H1 (cell line): ENCODE data around the gene GHRHR. TPM values are rescaled to one million over a fixed set of nuclear protein-coding genes. Genes with fewer than 3 reads are reported as not detected.

Experiments used
- CTCF ChIA-PET: fragments of 300-600 bp; sonication (Branson Sonifier 250); formaldehyde crosslinking; loops from one replicate; lab custom pipeline; 2021; ENCODE audit not compliant: partially characterized antibody; lab: Charles Lee
- POLR2A ChIA-PET: fragments of 300-600 bp; sonication (Branson Sonifier 250); formaldehyde crosslinking; loops from one replicate; lab custom pipeline; 2021; ENCODE audit warnings: inconsistent platforms; ENCODE audit not compliant: partially characterized antibody; lab: Charles Lee
- DNase-seq, 2 experiments: peaks; one replicate each; pipeline versions ENCODE4 v3.0.0 to v3.0.0-alpha.2; 2010 to 2022; ENCODE audit warnings: low spot score in 2 of 2, low read depth in 1 of 2, mixed read lengths in 1 of 2
- FAIRE-seq: peaks from 2 replicates; lab custom pipeline; 2011; peaks lifted over from hg19 to GRCh38; lab: Jason Lieb, UNC
- H2AFZ ChIP-seq: 2 replicates; pipeline ENCODE4 v1.8.1; 2012; ENCODE audit warnings: low read length, inconsistent platforms
- H2AK5ac ChIP-seq: 2 replicates; pipeline ENCODE4 v1.6.1; 2013; ENCODE audit warnings: low read depth, low read length
- H2BK120ac ChIP-seq: replicated peaks from 2 replicates; pipeline ENCODE3; 2013; ENCODE audit warnings: low read depth, low read length, inconsistent platforms
- H2BK12ac ChIP-seq: 2 replicates; pipeline ENCODE4 v1.6.1; 2013; ENCODE audit warnings: low read depth, low read length
- H2BK15ac ChIP-seq: 2 replicates; pipeline ENCODE4 v1.6.1; 2013; ENCODE audit warnings: low read length
- H2BK20ac ChIP-seq: 2 replicates; pipeline ENCODE4 v1.6.1; 2013; ENCODE audit warnings: low read length
- H2BK5ac ChIP-seq: 2 replicates; pipeline ENCODE4 v1.6.1; 2013; ENCODE audit warnings: low read depth, low read length
- H3K14ac ChIP-seq: 2 replicates; pipeline ENCODE4 v1.6.1; 2013; ENCODE audit warnings: inconsistent platforms; ENCODE audit not compliant: insufficient read length
- H3K18ac ChIP-seq: 2 replicates; pipeline ENCODE4 v1.6.1; 2013; ENCODE audit warnings: low read length; ENCODE audit errors: extremely low read depth
- H3K23ac ChIP-seq: 2 replicates; pipeline ENCODE4 v1.6.1; 2013; ENCODE audit warnings: inconsistent platforms; ENCODE audit not compliant: insufficient read length
- H3K23me2 ChIP-seq: 2 replicates; pipeline ENCODE4 v1.6.1; 2013; ENCODE audit warnings: low read depth, low read length
- H3K27ac ChIP-seq: 2 replicates; pipeline ENCODE4 v1.6.1; 2011; ENCODE audit warnings: low read depth, low read length, inconsistent platforms
- H3K27me3 ChIP-seq, 4 experiments: replicated peaks in 1 of 4; 1 replicate in 1 of 4; 2 replicates in 3 of 4; pipeline versions ENCODE4 v1.6.1 to v1.8.1; 2011 to 2013; ENCODE audit warnings: low read length in 3 of 4, mild to moderate bottlenecking in 3 of 4, inconsistent platforms in 2 of 4, mixed read lengths in 2 of 4, moderate library complexity in 1 of 4; ENCODE audit not compliant: control insufficient read depth in 3 of 4, insufficient read depth in 3 of 4; ENCODE audit errors: extremely low read depth in 1 of 4
- H3K36me3 ChIP-seq, 4 experiments: 2 replicates each; pipeline versions ENCODE4 v1.6.1 to v1.8.1; 2011 to 2013; ENCODE audit warnings: mild to moderate bottlenecking in 4 of 4, low read length in 3 of 4, moderate library complexity in 2 of 4, control low read depth in 1 of 4, inconsistent platforms in 1 of 4; ENCODE audit not compliant: insufficient read depth in 4 of 4, control insufficient read depth in 2 of 4
- H3K4ac ChIP-seq: replicated peaks from 2 replicates; pipeline ENCODE3; 2013; ENCODE audit warnings: low read length, low read depth, mixed read lengths, inconsistent platforms; ENCODE audit not compliant: insufficient read length
- H3K4me1 ChIP-seq, 4 experiments: replicated peaks in 1 of 4; 1 replicate in 1 of 4; 2 replicates in 3 of 4; pipeline versions ENCODE4 v1.6.1 to v1.8.1; 2011 to 2013; ENCODE audit warnings: low read length in 3 of 4, inconsistent platforms in 2 of 4, mixed read lengths in 1 of 4; ENCODE audit not compliant: insufficient read depth in 4 of 4, control insufficient read depth in 3 of 4
- H3K4me2 ChIP-seq, 2 experiments: 2 replicates each; pipeline versions ENCODE4 v1.6.1 to v1.8.1; 2011 to 2013; ENCODE audit warnings: low read depth in 2 of 2, low read length in 2 of 2, control low read depth in 1 of 2, inconsistent platforms in 1 of 2, mild to moderate bottlenecking in 1 of 2; ENCODE audit not compliant: insufficient read depth in 1 of 2
- H3K4me3 ChIP-seq, 4 experiments: fragments of 200-600, 300-600 bp in 1 of 4; sonication (generic), shearing (Covaris generic), sonication (Bioruptor Twin) in 1 of 4; 2 replicates each; pipeline versions ENCODE4 v1.5.1 to v1.8.1; 2011 to 2016; ENCODE audit warnings: low read length in 4 of 4, low read depth in 3 of 4, control low read depth in 2 of 4, inconsistent platforms in 2 of 4, mild to moderate bottlenecking in 2 of 4, mixed read lengths in 1 of 4, moderate library complexity in 1 of 4; ENCODE audit not compliant: insufficient read depth in 2 of 4; ENCODE audit errors: extremely low read depth in 1 of 4
- H3K56ac ChIP-seq: replicated peaks from 2 replicates; pipeline ENCODE3; 2013; ENCODE audit warnings: low read depth, mild to moderate bottlenecking, mixed read lengths, low read length, inconsistent platforms; ENCODE audit not compliant: insufficient read length
- H3K79me1 ChIP-seq: 2 replicates; pipeline ENCODE4 v1.6.1; 2013; ENCODE audit warnings: low read depth, low read length, control low read depth
- H3K79me2 ChIP-seq, 2 experiments: 2 replicates each; pipeline versions ENCODE4 v1.6.1 to v1.8.1; 2012 to 2013; ENCODE audit warnings: low read length in 2 of 2, mild to moderate bottlenecking in 2 of 2, inconsistent platforms in 1 of 2; ENCODE audit not compliant: insufficient read depth in 2 of 2, control insufficient read depth in 1 of 2
- H3K9ac ChIP-seq, 4 experiments: replicated peaks in 1 of 4; 1 replicate in 1 of 4; 2 replicates in 3 of 4; pipeline versions ENCODE4 v1.6.1 to v1.8.1; 2011 to 2013; ENCODE audit warnings: low read depth in 3 of 4, low read length in 3 of 4, control low read depth in 2 of 4, mild to moderate bottlenecking in 2 of 4, moderate library complexity in 2 of 4, inconsistent platforms in 1 of 4; ENCODE audit errors: extremely low read depth in 1 of 4
- H3K9me3 ChIP-seq, 2 experiments: 2 replicates each; pipeline versions ENCODE4 v1.6.1 to v1.8.1; 2012 to 2013; ENCODE audit warnings: mild to moderate bottlenecking in 2 of 2, moderate library complexity in 2 of 2, control low read depth in 1 of 2, inconsistent platforms in 1 of 2, low read depth in 1 of 2, low read length in 1 of 2, mixed read lengths in 1 of 2; ENCODE audit not compliant: insufficient read depth in 2 of 2
- H4K20me1 ChIP-seq, 2 experiments: replicated peaks in 1 of 2; 2 replicates each; pipeline versions ENCODE3 to v1.8.1; 2011 to 2013; ENCODE audit warnings: inconsistent platforms in 2 of 2, low read length in 2 of 2, mild to moderate bottlenecking in 1 of 2; ENCODE audit not compliant: insufficient read depth in 2 of 2, control insufficient read depth in 1 of 2
- H4K5ac ChIP-seq: 2 replicates; pipeline ENCODE4 v1.6.1; 2013; ENCODE audit warnings: low read length, low read depth, mixed read lengths, inconsistent platforms; ENCODE audit not compliant: insufficient read length
- H4K8ac ChIP-seq: 2 replicates; pipeline ENCODE4 v1.8.0; 2013; ENCODE audit warnings: mild to moderate bottlenecking, moderate library complexity, low read length, inconsistent platforms; ENCODE audit not compliant: insufficient read depth; ENCODE audit errors: extremely low read depth
- H4K91ac ChIP-seq: replicated peaks from 2 replicates; pipeline ENCODE3; 2013; ENCODE audit warnings: low read length, mixed read lengths, inconsistent platforms; ENCODE audit not compliant: insufficient read length
- ATF2 ChIP-seq: IDR thresholded peaks from 2 replicates; pipeline ENCODE4 v1.6.1; 2012; ENCODE audit warnings: low read length, inconsistent platforms
- BACH1 ChIP-seq: IDR thresholded peaks from 2 replicates; pipeline ENCODE4 v1.6.1; 2012; ENCODE audit warnings: low read length, improper control_type of control experiment
- E2F6 ChIP-seq: IDR thresholded peaks from 2 replicates; pipeline ENCODE4 v1.6.1; 2012; ENCODE audit warnings: inconsistent platforms
- HDAC2 ChIP-seq, 2 experiments: fragments of 300-600 bp in 1 of 2; sonication (generic) in 1 of 2; IDR thresholded peaks; 2 replicates each; pipeline ENCODE4 v1.6.1; 2011 to 2012; ENCODE audit warnings: low read depth in 2 of 2, low read length in 2 of 2, mild to moderate bottlenecking in 2 of 2, moderate library complexity in 2 of 2, borderline replicate concordance in 1 of 2, inconsistent platforms in 1 of 2
- POLR2A ChIP-seq, 2 experiments: IDR thresholded peaks; 1 replicate in 1 of 2; 2 replicates in 1 of 2; pipeline ENCODE4 v1.6.1; 2011; ENCODE audit warnings: low read depth in 2 of 2, low read length in 2 of 2, mild to moderate bottlenecking in 2 of 2; ENCODE audit errors: control extremely low read depth in 1 of 2
- RFX5 ChIP-seq: IDR thresholded peaks from 2 replicates; pipeline ENCODE4 v1.6.1; 2011; ENCODE audit warnings: low read depth, low read length, improper control_type of control experiment, borderline replicate concordance
- SIRT6 ChIP-seq: IDR thresholded peaks from one replicate; pipeline ENCODE4 v1.7.1; 2012; ENCODE audit warnings: low read length, inconsistent platforms
- SP1 ChIP-seq: IDR thresholded peaks from 2 replicates; pipeline ENCODE4 v1.6.1; 2011; ENCODE audit warnings: low read depth, low read length
- ZNF274 ChIP-seq: IDR thresholded peaks from 2 replicates; pipeline ENCODE4 v1.7.0; 2012; ENCODE audit warnings: low read length, borderline replicate concordance; ENCODE audit errors: extremely low read depth
- WGBS, 2 experiments: shearing (Covaris generic) in 1 of 2; methylation state at CpG; one replicate each; pipeline versions ENCODE4 v1.1.6 to v1.1.7; 2013 to 2015; ENCODE audit warnings: low lambda C conversion rate in 2 of 2, mixed read lengths in 2 of 2, inconsistent platforms in 1 of 2, low coverage in 1 of 2, missing lambda C conversion rate in 1 of 2; ENCODE audit not compliant: insufficient replicate concordance in 2 of 2, insufficient coverage in 1 of 2, insufficient read length in 1 of 2; ENCODE audit errors: extremely low coverage in 1 of 2, missing lambda C conversion rate in 1 of 2; 5-methylcytosine and 5-hydroxymethylcytosine counted together
- polyA plus RNA-seq, 7 experiments: library from polyadenylated mRNA; depleted of rRNA in 3 of 7; stranded (reverse) in 5 of 7; unstranded in 2 of 7; fragments of >200 nt in 5 of 7; fragments of 200-250 nt in 2 of 7; gene quantifications; 1 replicate in 5 of 7; 2 replicates in 1 of 7; 4 replicates in 1 of 7; pipeline versions ENCODE4 v1.2.1 to v1.2.3, GENCODE V29; 2011 to 2013; ENCODE audit warnings: missing spikeins in 2 of 7, mixed read lengths in 2 of 7
- total RNA-seq: library from RNA; stranded (reverse); fragmentation: NEBNext Ultra II Directional; extraction: Animal tissue kit (Norgen Biotek cat#: 25700); gene quantifications from 2 replicates; pipeline ENCODE4 v1.2.1, GENCODE V29; 2021

GHRHR gene
- total and polyA plus RNA-seq, 2 of the 8 experiments (the other 6 are each of a cell fraction or from before 2014, with no cell fraction given) = 0.60 to 6.5 TPM

DNA sequence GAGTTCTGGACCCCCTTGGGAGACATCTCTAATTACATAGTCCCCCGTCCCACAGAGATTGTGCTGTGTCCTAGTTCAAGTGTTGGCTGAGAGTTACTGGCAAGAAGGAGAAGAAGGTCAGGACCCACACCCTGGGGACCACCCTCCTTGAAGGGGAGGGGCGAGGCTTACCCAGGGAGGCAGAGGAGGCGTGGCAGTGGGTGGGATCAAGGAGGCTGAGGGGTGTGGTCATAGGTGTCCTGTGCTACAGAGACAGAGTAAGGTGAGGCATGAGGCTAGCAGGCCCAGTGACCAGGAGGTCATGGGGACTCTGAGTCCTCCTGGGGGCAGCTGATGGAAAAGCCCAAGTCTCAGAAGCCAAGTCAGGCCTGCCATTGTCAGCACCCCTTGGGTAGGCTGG, 59.0 kb downstream of the GHRHR start:
- no peak overlapping the region for H3K23ac ChIP-seq
- no peak overlapping the region for H2AK5ac ChIP-seq
- no peak overlapping the region for H2BK20ac ChIP-seq
- no peak for TF ChIP-seq ATF2
- TF ChIP-seq BACH1 = no peak
- TF ChIP-seq ZNF274 = no peak
- TF ChIP-seq HDAC2 (IDR thresholded peaks at IDR 0.05; ENCODE audit: borderline replicate concordance in 1 of 2, low read depth in 2 of 2, low read length in 2 of 2) = no peak
- TF ChIP-seq POLR2A (IDR thresholded peaks at IDR 0.05; ENCODE audit: control extremely low read depth in 1 of 2, low read depth in 2 of 2, low read length in 2 of 2) = no peak
- TF ChIP-seq E2F6 = no peak
- no peak for TF ChIP-seq SIRT6
- TF ChIP-seq RFX5 = no peak
- TF ChIP-seq SP1 = no peak
- H3K18ac ChIP-seq = no peak overlapping the region
- peak overlapping the region; percentile 48; the same call in 1 of the 2 replicates for H2BK5ac ChIP-seq
- H3K14ac ChIP-seq = no peak overlapping the region
- H2BK15ac ChIP-seq = peak overlapping the region; percentile 50; the same call in 1 of the 2 replicates
- no peak overlapping the region for H3K27ac ChIP-seq
- H4K5ac ChIP-seq = no peak overlapping the region
- no peaks in the 10 kb centered on the region for H3K79me2 ChIP-seq
- H3K4me2 ChIP-seq = no peak overlapping the region
- no peak overlapping the region for H4K91ac ChIP-seq
- H3K36me3 ChIP-seq = no peaks in the 10 kb centered on the region
- no peak overlapping the region for H3K4me3 ChIP-seq
- H4K8ac ChIP-seq = no peak overlapping the region
- no peaks in the 10 kb centered on the region for H3K9me3 ChIP-seq
- no peak overlapping the region for H3K4ac ChIP-seq
- no peak for FAIRE-seq
- no peaks in the 10 kb centered on the region; the same call in 1 of the 2 replicates for H3K79me1 ChIP-seq
- no peaks in the 10 kb centered on the region for H4K20me1 ChIP-seq
- CTCF ChIA-PET = interaction anchor here (0.7 to 52.0 kb wide), 5 partner anchors 11 to 100 kb away, joined by 3 to 880 read pairs (median 6); partner anchors contain the start of gene ADCYAP1R1
- no peaks in the 10 kb centered on the region for H3K27me3 ChIP-seq
- no peak overlapping the region for H2AFZ ChIP-seq
- WGBS, 2 experiments = 81% methylated on average over 3 of the region's 3 CpGs; no CpG with 5 or more reads in 1 of the 2 experiments
- POLR2A ChIA-PET = interaction anchor here (0.7 to 1.8 kb wide), 3 partner anchors 9 to 38 kb away, joined by 3 to 9 read pairs (median 3); no protein-coding TSS in a partner anchor
- peak in 1 of 2 experiments; percentile 55 for DNase-seq
- peaks cover 13 to 26% (median 18%) of the 10 kb centered on the region in 4 experiments for H3K4me1 ChIP-seq
- 0 out of 2 replicates have a peak overlapping the region, but pooled peaks have one; percentile 71 for H2BK12ac ChIP-seq
- no peak overlapping the region for H3K9ac ChIP-seq
- H3K56ac ChIP-seq = no peak overlapping the region
- no peaks in the 10 kb centered on the region for H3K23me2 ChIP-seq
- H2BK120ac ChIP-seq = no peak overlapping the region
